HL-60 (cell line): ENCODE results near the gene OR9A4.

ENCODE experiments used
- DNase-seq, 2 experiments: peaks; one replicate each; pipeline ENCODE4 v3.0.0-alpha.2; 2010 to 2020; ENCODE audit warnings: low read depth in 1 of 2, low spot score in 1 of 2
- H3K27ac ChIP-seq: fragments of 250-450 bp; sonication (Bioruptor Pico); replicated peaks from 2 replicates; pipeline ENCODE4 v1.5.1; 2020; ENCODE audit warnings: mild to moderate bottlenecking, moderate library complexity
- H3K27me3 ChIP-seq: fragments of 250-450 bp; sonication (Bioruptor Pico); 2 replicates; pipeline ENCODE4 v1.5.1; 2021; ENCODE audit warnings: mild to moderate bottlenecking, moderate library complexity; ENCODE audit not compliant: insufficient read depth, poor library complexity, severe bottlenecking
- H3K4me3 ChIP-seq: replicated peaks from 2 replicates; pipeline ENCODE4 v1.5.1; 2011; ENCODE audit warnings: mild to moderate bottlenecking, control low read depth, low read length; ENCODE audit not compliant: insufficient read depth
- CTCF ChIP-seq: IDR thresholded peaks from one replicate; pipeline ENCODE4 v1.5.1; 2011; ENCODE audit warnings: low read length, control low read depth, inconsistent platforms; ENCODE audit not compliant: insufficient read depth
- GABPA ChIP-seq: IDR thresholded peaks from 2 replicates; pipeline ENCODE4 v1.6.1; 2012; ENCODE audit warnings: low read depth
- POLR2AphosphoS5 ChIP-seq: IDR thresholded peaks from 2 replicates; pipeline ENCODE4 v1.6.1; 2012; ENCODE audit warnings: low read depth
- SPI1 ChIP-seq: IDR thresholded peaks from 2 replicates; pipeline ENCODE4 v1.6.1; 2012; ENCODE audit warnings: low read depth, mild to moderate bottlenecking, borderline replicate concordance
- TF ChIP-seq, protein P1 (sequence below): IDR thresholded peaks from 2 replicates; pipeline ENCODE4 v1.6.1; 2012; ENCODE audit warnings: low read depth; ENCODE audit not compliant: insufficient replicate concordance

Gene OR9A4

GRCh38 chr7:141946796-141947195 lies 30.6 kb downstream of the OR9A4 start, which contains the start of gene CLEC5A:
CLEC5A (minus strand) TSS chr7:141946974; CDS start chr7:141946292, 682 bp downstream.
- TF ChIP-seq GABPA, result no peak
- TF ChIP-seq POLR2AphosphoS5, result no peak
- no peak for TF ChIP-seq CTCF
- TF ChIP-seq, protein P1, sequence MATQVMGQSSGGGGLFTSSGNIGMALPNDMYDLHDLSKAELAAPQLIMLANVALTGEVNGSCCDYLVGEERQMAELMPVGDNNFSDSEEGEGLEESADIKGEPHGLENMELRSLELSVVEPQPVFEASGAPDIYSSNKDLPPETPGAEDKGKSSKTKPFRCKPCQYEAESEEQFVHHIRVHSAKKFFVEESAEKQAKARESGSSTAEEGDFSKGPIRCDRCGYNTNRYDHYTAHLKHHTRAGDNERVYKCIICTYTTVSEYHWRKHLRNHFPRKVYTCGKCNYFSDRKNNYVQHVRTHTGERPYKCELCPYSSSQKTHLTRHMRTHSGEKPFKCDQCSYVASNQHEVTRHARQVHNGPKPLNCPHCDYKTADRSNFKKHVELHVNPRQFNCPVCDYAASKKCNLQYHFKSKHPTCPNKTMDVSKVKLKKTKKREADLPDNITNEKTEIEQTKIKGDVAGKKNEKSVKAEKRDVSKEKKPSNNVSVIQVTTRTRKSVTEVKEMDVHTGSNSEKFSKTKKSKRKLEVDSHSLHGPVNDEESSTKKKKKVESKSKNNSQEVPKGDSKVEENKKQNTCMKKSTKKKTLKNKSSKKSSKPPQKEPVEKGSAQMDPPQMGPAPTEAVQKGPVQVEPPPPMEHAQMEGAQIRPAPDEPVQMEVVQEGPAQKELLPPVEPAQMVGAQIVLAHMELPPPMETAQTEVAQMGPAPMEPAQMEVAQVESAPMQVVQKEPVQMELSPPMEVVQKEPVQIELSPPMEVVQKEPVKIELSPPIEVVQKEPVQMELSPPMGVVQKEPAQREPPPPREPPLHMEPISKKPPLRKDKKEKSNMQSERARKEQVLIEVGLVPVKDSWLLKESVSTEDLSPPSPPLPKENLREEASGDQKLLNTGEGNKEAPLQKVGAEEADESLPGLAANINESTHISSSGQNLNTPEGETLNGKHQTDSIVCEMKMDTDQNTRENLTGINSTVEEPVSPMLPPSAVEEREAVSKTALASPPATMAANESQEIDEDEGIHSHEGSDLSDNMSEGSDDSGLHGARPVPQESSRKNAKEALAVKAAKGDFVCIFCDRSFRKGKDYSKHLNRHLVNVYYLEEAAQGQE, result no peak
- TF ChIP-seq SPI1, result no peak
- Histone ChIP-seq H3K27ac (peak within 1 kb of the TSS; percentile 85), H3K27me3 (no peaks in the 10 kb centered on the region), H3K4me3 (peak within 1 kb of the TSS; percentile 70)
- DNase-seq, result peak in 1 of 2 experiments; percentile 60

DNA sequence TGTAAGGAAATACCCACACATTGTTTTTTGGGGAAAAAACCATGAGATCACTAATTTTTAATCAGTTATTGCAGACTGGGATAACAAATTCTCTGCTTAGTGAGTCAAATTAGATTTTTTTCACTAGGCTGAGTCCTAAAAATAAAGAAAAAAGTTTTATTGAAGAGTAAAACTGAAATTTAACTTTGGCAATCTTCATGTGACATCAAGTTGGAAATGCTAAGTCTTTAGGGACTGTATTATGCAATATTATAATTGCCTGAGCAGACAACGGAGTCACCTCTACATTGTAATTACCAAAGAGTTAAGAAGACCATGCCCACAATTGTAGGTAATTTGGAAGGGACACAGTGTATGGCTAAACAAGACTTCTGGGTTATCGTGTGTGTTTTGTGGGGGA lies 32.8 kb downstream of the OR9A4 start:
- H3K4me3 ChIP-seq, result no peak overlapping the region
- no peak for DNase-seq
- TF ChIP-seq, protein P1, result no peak
- TF ChIP-seq CTCF (no peak), SPI1 (no peak), POLR2AphosphoS5 (no peak), GABPA (no peak)
- peak overlapping the region; percentile 85 for H3K27ac ChIP-seq
- no peaks in the 10 kb centered on the region for H3K27me3 ChIP-seq

GRCh38 chr7:141949451-141949850 lies 33.3 kb downstream of the OR9A4 start:
- TF ChIP-seq, protein P1, result no peak
- no peak for TF ChIP-seq GABPA

DNA sequence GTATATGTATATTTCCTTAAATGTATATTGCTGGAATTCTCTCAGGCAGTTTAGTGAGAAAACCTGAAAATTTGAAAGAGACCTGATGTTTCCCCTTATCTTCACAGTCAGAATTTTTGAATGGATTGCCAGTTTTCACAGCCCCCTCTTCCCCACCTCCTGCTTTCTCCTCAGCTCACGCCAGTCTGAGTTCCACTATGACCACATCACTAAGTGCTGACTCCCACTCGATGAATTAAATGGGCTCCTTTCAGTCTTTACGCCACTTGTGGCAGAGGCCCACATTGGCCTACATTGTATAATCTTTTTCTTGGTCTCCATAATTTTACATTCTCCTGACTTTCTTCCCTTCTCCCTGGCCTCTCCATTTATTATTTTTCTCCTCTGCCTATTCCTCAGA lies 33.7 kb downstream of the OR9A4 start:
- peak overlapping the region; percentile 85 for H3K27ac ChIP-seq
- H3K27me3 ChIP-seq, result no peaks in the 10 kb centered on the region
- H3K4me3 ChIP-seq, result no peak overlapping the region
- no peak for DNase-seq
- TF ChIP-seq CTCF, result no peak
- TF ChIP-seq GABPA, result no peak
- TF ChIP-seq, protein P1, result no peak
- TF ChIP-seq SPI1, result no peak
- no peak for TF ChIP-seq POLR2AphosphoS5

More at GRCh38 chr7:141949451-141949850, 33.3 kb downstream of the OR9A4 start:
- Histone ChIP-seq H3K27me3 (no peaks in the 10 kb centered on the region), H3K27ac (peak overlapping the region; percentile 85), H3K4me3 (no peak overlapping the region)
- DNase-seq, result no peak
